ENCODE results near the gene PMM1. TPM values are rescaled to one million over a fixed set of nuclear protein-coding genes. Genes with fewer than 3 reads are reported as not detected.

PMM1 gene
- total RNA-seq, 1 donor from 2014 or later: 47.1 TPM

- H3K27me3 Mint-ChIP-seq (ENCODE audit: low read depth): no peaks in the 10 kb centered on the region
- DNase-seq (ENCODE audit: low spot score): no peak
- H3K27ac Mint-ChIP-seq (ENCODE audit: unreplicated experiment): no peak overlapping the region
- H3K36me3 Mint-ChIP-seq (ENCODE audit: low read depth): no peaks in the 10 kb centered on the region
- H3K4me1 Mint-ChIP-seq (ENCODE audit: low read depth): peaks cover 2% of the 10 kb centered on the region
- TF ChIP-seq CTCF (IDR thresholded peaks at IDR 0.05): no peak
- no peaks in the 10 kb centered on the region for H3K9me3 Mint-ChIP-seq (ENCODE audit: low read depth)
- no peak overlapping the region for H3K4me3 Mint-ChIP-seq (ENCODE audit: unreplicated experiment)
Observed at GRCh38 chr22:41613456-41613855, 23.8 kb upstream of the PMM1 start.

GRCh38 chr22:41612603-41613306, 23.1 kb upstream of the PMM1 start:
- no peaks in the 10 kb centered on the region for H3K27me3 Mint-ChIP-seq (ENCODE audit: low read depth)
- DNase-seq (ENCODE audit: low spot score): no peak
- H3K36me3 Mint-ChIP-seq (ENCODE audit: low read depth): no peaks in the 10 kb centered on the region
- H3K4me1 Mint-ChIP-seq (ENCODE audit: low read depth): no peaks in the 10 kb centered on the region
- no peak overlapping the region for H3K27ac Mint-ChIP-seq (ENCODE audit: unreplicated experiment)
- no peak overlapping the region for H3K4me3 Mint-ChIP-seq (ENCODE audit: unreplicated experiment)
- no peak for TF ChIP-seq CTCF (IDR thresholded peaks at IDR 0.05)
- H3K9me3 Mint-ChIP-seq (ENCODE audit: low read depth): no peaks in the 10 kb centered on the region

GRCh38 chr22:41608386-41608785, 18.7 kb upstream of the PMM1 start:
- peak; percentile 43 for DNase-seq (ENCODE audit: low spot score)
- H3K27ac Mint-ChIP-seq (ENCODE audit: unreplicated experiment): peak overlapping the region; percentile 4
- TF ChIP-seq CTCF (IDR thresholded peaks at IDR 0.05): no peak
- no peaks in the 10 kb centered on the region for H3K4me1 Mint-ChIP-seq (ENCODE audit: low read depth)
- H3K27me3 Mint-ChIP-seq (ENCODE audit: low read depth): no peaks in the 10 kb centered on the region
- H3K36me3 Mint-ChIP-seq (ENCODE audit: low read depth): peaks cover 7% of the 10 kb centered on the region
- no peaks in the 10 kb centered on the region for H3K9me3 Mint-ChIP-seq (ENCODE audit: low read depth)
- H3K4me3 Mint-ChIP-seq (ENCODE audit: unreplicated experiment): no peak overlapping the region

- H3K36me3 Mint-ChIP-seq (ENCODE audit: low read depth): peaks cover 22% of the 10 kb centered on the region
- no peaks in the 10 kb centered on the region for H3K4me1 Mint-ChIP-seq (ENCODE audit: low read depth)
- no peak for TF ChIP-seq CTCF (IDR thresholded peaks at IDR 0.05)
- H3K27ac Mint-ChIP-seq (ENCODE audit: unreplicated experiment): no peak overlapping the region
- H3K9me3 Mint-ChIP-seq (ENCODE audit: low read depth): no peaks in the 10 kb centered on the region
- H3K4me3 Mint-ChIP-seq (ENCODE audit: unreplicated experiment): no peak overlapping the region
- no peak for DNase-seq (ENCODE audit: low spot score)
- no peaks in the 10 kb centered on the region for H3K27me3 Mint-ChIP-seq (ENCODE audit: low read depth)
Observed at GRCh38 chr22:41603873-41604332, 14.3 kb upstream of the PMM1 start.

- peaks cover 12% of the 10 kb centered on the region for H3K4me1 Mint-ChIP-seq (ENCODE audit: low read depth)
- DNase-seq (ENCODE audit: low spot score): peak; percentile 65
- H3K27me3 Mint-ChIP-seq (ENCODE audit: low read depth): no peaks in the 10 kb centered on the region
- no peaks in the 10 kb centered on the region for H3K9me3 Mint-ChIP-seq (ENCODE audit: low read depth)
- no peak overlapping the region for H3K27ac Mint-ChIP-seq (ENCODE audit: unreplicated experiment)
- peaks cover 22% of the 10 kb centered on the region for H3K36me3 Mint-ChIP-seq (ENCODE audit: low read depth)
- TF ChIP-seq CTCF (IDR thresholded peaks at IDR 0.05): no peak
- no peak overlapping the region for H3K4me3 Mint-ChIP-seq (ENCODE audit: unreplicated experiment)
Observed at GRCh38 chr22:41600976-41601375, 11.3 kb upstream of the PMM1 start.
